Activated CD4-positive, alpha-beta T cell treated with anti-CD3 and anti-CD28 coated beads, Interleukin-2, amount 10 ng/mL, durations not matched to agents 7 days and 5 days (primary cell): Measurements from ENCODE around the gene ZMPSTE24. TPM values are rescaled to one million over a fixed set of nuclear protein-coding genes. Genes with fewer than 3 reads are reported as not detected.
A peak's percentile ranks its signal among the peaks of the same experiment; 100 is the strongest.
"Not testable (repeated sequence)": the region's sequence is repeated elsewhere in the genome, so short reads cannot be mapped to it uniquely, and the experiment has no call there.

ENCODE experiments used
- CTCF ChIA-PET: fragments of 350-600 bp; sonication (Branson Sonifier 250); formaldehyde crosslinking; loops from one replicate; lab custom pipeline; 2021; ENCODE audit warnings: antibody characterized with exemption; lab: Charles Lee
- POLR2A ChIA-PET: fragments of 350-600 bp; sonication (Branson Sonifier 250); formaldehyde crosslinking; loops from one replicate; lab custom pipeline; 2021; ENCODE audit warnings: antibody characterized with exemption; lab: Charles Lee
- DNase-seq: peaks from one replicate; pipeline ENCODE4 v3.0.0-alpha.2; 2020
- H3K27ac Mint-ChIP-seq: one replicate; pipeline ENCODE4 v1.8.0; 2021; ENCODE audit warnings: mild to moderate bottlenecking, moderate library complexity, mixed read lengths
- H3K27me3 Mint-ChIP-seq: one replicate; pipeline ENCODE4 v1.8.0; 2021; ENCODE audit warnings: mixed read lengths
- H3K36me3 Mint-ChIP-seq: one replicate; pipeline ENCODE4 v1.8.0; 2021; ENCODE audit warnings: low read depth, mixed read lengths
- H3K4me1 Mint-ChIP-seq: one replicate; pipeline ENCODE4 v1.8.0; 2021; ENCODE audit warnings: mixed read lengths
- H3K4me3 Mint-ChIP-seq: one replicate; pipeline ENCODE4 v1.8.0; 2021; ENCODE audit warnings: mild to moderate bottlenecking, moderate library complexity, mixed read lengths
- H3K9me3 Mint-ChIP-seq: one replicate; pipeline ENCODE4 v1.8.0; 2021; ENCODE audit warnings: mixed read lengths
- total RNA-seq, 2 experiments: library from RNA; stranded (reverse); gene quantifications; one replicate each; pipeline ENCODE4 v1.2.3, GENCODE V29; 2021

Gene ZMPSTE24
- total RNA-seq, result 10 to 100 TPM; 24.7 to 28.8 TPM

DNA sequence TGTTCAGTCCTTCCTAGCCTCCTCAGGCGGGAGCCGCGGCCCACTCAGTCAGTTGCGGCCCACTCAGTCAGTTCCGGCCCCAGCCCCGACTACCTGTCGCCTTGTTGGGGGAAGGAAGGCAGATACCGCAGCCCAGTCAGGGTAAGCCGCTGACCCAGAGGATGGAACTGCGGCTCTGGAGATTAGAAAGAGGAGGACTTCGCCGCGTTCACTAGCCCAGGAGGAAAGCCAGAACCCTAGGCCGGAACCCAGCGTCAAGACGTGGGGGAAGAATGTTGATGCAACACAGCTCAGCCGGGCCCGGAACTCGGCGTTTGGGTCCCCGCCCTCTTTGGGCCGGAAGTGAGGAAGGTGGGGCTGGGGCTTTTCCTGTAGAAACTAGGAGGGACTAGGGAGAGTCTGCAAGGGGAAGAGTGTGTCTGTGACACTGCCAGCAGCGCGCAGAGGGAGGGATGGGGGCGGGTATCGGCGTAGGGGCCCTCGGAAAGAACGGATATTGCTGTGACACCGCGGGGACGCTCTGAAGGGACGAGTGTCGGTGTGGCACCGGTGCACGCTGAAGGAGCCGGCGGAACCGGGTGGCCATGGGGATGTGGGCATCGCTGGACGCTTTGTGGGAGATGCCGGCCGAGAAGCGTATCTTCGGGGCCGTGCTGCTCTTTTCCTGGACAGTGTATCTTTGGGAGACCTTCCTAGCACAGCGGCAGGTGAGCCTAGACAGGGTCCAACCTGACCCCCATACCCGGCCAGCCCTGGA is at the start of gene ZMPSTE24:
ZMPSTE24 (plus strand) TSS at position 549 of the 757 bp plus-strand sequence; CDS start at position 585, 36 bp downstream.
- peak; percentile 98 for DNase-seq
- H3K27me3 Mint-ChIP-seq, result no peaks in the 10 kb centered on the region
- ChIA-PET POLR2A (interaction anchor here (1.0 kb wide), 1 partner anchor 16 kb away, joined by 3 read pairs; no protein-coding TSS in a partner anchor), CTCF (interaction anchor here (0.6 to 1.4 kb wide), 6 partner anchors 19 to 105 kb away, joined by 3 read pairs; no protein-coding TSS in a partner anchor)
- peak within 1 kb of the TSS; percentile 100 for H3K27ac Mint-ChIP-seq
- H3K36me3 Mint-ChIP-seq, result peaks cover 39% of the 10 kb centered on the region
- H3K9me3 Mint-ChIP-seq, result no peaks in the 10 kb centered on the region
- peak within 1 kb of the TSS; percentile 88 for H3K4me3 Mint-ChIP-seq
- H3K4me1 Mint-ChIP-seq, result peaks cover 52% of the 10 kb centered on the region

DNA sequence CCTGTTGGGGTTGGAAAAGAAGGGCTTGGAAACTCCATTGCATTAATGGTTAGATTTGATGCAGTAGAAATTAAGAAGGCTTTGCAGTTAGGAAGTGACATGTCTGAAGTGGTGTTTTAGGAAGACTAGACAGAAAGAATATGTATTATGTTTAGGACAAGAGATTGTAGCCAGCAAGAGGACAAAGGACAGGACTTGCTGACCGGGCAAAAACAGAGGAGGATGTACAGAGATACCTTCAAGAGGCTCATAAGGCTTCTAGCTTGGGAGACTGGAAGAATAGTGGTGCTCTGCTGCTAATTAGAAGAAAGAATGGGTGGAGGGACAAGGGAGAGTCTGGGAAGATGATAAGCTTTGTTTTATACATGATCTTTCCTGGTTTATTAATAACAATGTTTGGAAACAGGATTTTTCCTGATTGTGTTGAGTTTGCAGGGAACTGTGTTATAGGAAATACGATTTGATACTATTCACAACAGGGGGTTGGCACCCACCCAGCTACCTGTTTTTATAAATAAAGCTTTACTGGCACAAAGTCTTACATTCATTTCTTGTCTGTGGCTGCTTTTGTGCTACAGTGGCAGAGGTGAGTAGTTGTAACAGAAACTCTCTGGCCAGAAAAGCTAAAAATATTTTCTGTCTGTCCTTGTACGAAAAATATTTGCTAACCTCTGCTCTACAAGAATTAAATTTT is 47.4 kb upstream of the ZMPSTE24 start:
- no peak overlapping the region for H3K27ac Mint-ChIP-seq
- no peak overlapping the region for H3K4me3 Mint-ChIP-seq
- no peak for DNase-seq
- ChIA-PET CTCF (interaction anchor here (0.6 to 1.6 kb wide), 6 partner anchors 10 to 122 kb away, joined by 3 to 4 read pairs (median 3); no protein-coding TSS in a partner anchor), POLR2A (no interaction called here)
- H3K4me1 Mint-ChIP-seq, result peaks cover 7% of the 10 kb centered on the region
- peaks cover 2% of the 10 kb centered on the region for H3K9me3 Mint-ChIP-seq
- H3K36me3 Mint-ChIP-seq, result peaks cover 44% of the 10 kb centered on the region
- no peaks in the 10 kb centered on the region for H3K27me3 Mint-ChIP-seq

- H3K27ac Mint-ChIP-seq, result no peak overlapping the region
- no peak for DNase-seq
- CTCF ChIA-PET, result interaction anchor here (1.2 kb wide), 1 partner anchor 63 kb away, joined by 3 read pairs; no protein-coding TSS in a partner anchor
- POLR2A ChIA-PET, result no interaction called here
- peaks cover 2% of the 10 kb centered on the region for H3K9me3 Mint-ChIP-seq
- no peak overlapping the region for H3K4me3 Mint-ChIP-seq
- peaks cover 24% of the 10 kb centered on the region for H3K36me3 Mint-ChIP-seq
- no peaks in the 10 kb centered on the region for H3K27me3 Mint-ChIP-seq
- peaks cover 11% of the 10 kb centered on the region for H3K4me1 Mint-ChIP-seq
These were observed 39.7 kb upstream of the ZMPSTE24 start for GRCh38 chr1:40218333-40218732.

GRCh38 chr1:40221471-40221905 is 36.5 kb upstream of the ZMPSTE24 start:
- DNase-seq, H3K4me3 Mint-ChIP-seq, H3K27me3 Mint-ChIP-seq, H3K27ac Mint-ChIP-seq, H3K4me1 Mint-ChIP-seq, H3K9me3 Mint-ChIP-seq, POLR2A ChIA-PET: not testable (repeated sequence)
- peaks cover 14% of the 10 kb centered on the region for H3K36me3 Mint-ChIP-seq
- CTCF ChIA-PET, result interaction anchor here (0.7 kb wide), 1 partner anchor 32 kb away, joined by 4 read pairs; no protein-coding TSS in a partner anchor

- ChIA-PET POLR2A (no interaction called here), CTCF (no interaction called here)
These were observed 35.9 kb upstream of the ZMPSTE24 start for GRCh38 chr1:40221977-40222772.

DNA sequence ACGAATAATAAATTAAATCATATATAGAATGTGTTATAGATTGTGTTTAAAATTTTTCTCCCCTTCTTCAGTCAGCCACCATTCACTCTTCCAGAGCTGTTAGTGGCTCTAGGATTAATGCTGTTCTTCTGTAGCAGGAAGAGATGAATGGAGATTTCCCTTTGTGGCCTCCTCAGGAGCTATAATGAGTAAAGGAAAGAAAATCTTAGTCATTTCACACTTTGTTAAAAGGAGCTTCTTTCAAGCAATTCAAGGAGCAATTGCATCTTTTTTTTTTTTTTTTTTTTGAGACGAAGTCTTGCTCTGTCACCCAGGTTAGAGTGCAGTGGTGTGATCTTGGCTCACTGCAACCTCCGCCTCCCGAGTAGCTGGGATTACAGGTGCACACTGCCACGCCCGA is 34.0 kb upstream of the ZMPSTE24 start:
- no peak for DNase-seq
- H3K4me1 Mint-ChIP-seq, result peaks cover 8% of the 10 kb centered on the region
- H3K36me3 Mint-ChIP-seq, result peaks cover 16% of the 10 kb centered on the region
- ChIA-PET POLR2A (interaction anchor here (0.6 kb wide), 2 partner anchors 62 to 160 kb away, joined by 4 to 9 read pairs; no protein-coding TSS in a partner anchor), CTCF (interaction anchor here (0.6 to 1.7 kb wide), 3 partner anchors 10 to 100 kb away, joined by 3 to 4 read pairs (median 3); no protein-coding TSS in a partner anchor)
- H3K27me3 Mint-ChIP-seq, result no peaks in the 10 kb centered on the region
- no peaks in the 10 kb centered on the region for H3K9me3 Mint-ChIP-seq
- H3K4me3 Mint-ChIP-seq, result no peak overlapping the region
- H3K27ac Mint-ChIP-seq, result no peak overlapping the region

More at GRCh38 chr1:40221977-40222772, 35.9 kb upstream of the ZMPSTE24 start:
- peaks cover 8% of the 10 kb centered on the region for H3K4me1 Mint-ChIP-seq
- no peak for DNase-seq
- H3K27ac Mint-ChIP-seq, result no peak overlapping the region
- H3K36me3 Mint-ChIP-seq, result peaks cover 10% of the 10 kb centered on the region
- no peak overlapping the region for H3K4me3 Mint-ChIP-seq
- no peaks in the 10 kb centered on the region for H3K9me3 Mint-ChIP-seq
- H3K27me3 Mint-ChIP-seq, result no peaks in the 10 kb centered on the region

- peaks cover 15% of the 10 kb centered on the region for H3K4me1 Mint-ChIP-seq
- DNase-seq, result no peak
- no peak overlapping the region for H3K4me3 Mint-ChIP-seq
- ChIA-PET CTCF (interaction anchor here (0.8 to 1.9 kb wide), 3 partner anchors 15 to 54 kb away, joined by 3 to 7 read pairs (median 3); no protein-coding TSS in a partner anchor), POLR2A (no interaction called here)
- no peak overlapping the region for H3K27ac Mint-ChIP-seq
- H3K36me3 Mint-ChIP-seq, result peaks cover 25% of the 10 kb centered on the region
- H3K9me3 Mint-ChIP-seq, result no peaks in the 10 kb centered on the region
- H3K27me3 Mint-ChIP-seq, result no peaks in the 10 kb centered on the region
These were observed 31.8 kb upstream of the ZMPSTE24 start for GRCh38 chr1:40226192-40226591.

- peak overlapping the region; percentile 30 for H3K4me3 Mint-ChIP-seq
- POLR2A ChIA-PET, result no interaction called here
- no peaks in the 10 kb centered on the region for H3K27me3 Mint-ChIP-seq
- peak overlapping the region; percentile 83 for H3K27ac Mint-ChIP-seq
- peak; percentile 94 for DNase-seq
- CTCF ChIA-PET, result interaction anchor here (0.5 to 1.8 kb wide), 3 partner anchors 75 to 179 kb away, joined by 3 to 6 read pairs (median 4); no protein-coding TSS in a partner anchor
- peaks cover 68% of the 10 kb centered on the region for H3K36me3 Mint-ChIP-seq
- peaks cover 54% of the 10 kb centered on the region for H3K4me1 Mint-ChIP-seq
- peaks cover 1% of the 10 kb centered on the region for H3K9me3 Mint-ChIP-seq
These were observed 25.6 kb upstream of the ZMPSTE24 start for GRCh38 chr1:40232444-40232843.

DNA sequence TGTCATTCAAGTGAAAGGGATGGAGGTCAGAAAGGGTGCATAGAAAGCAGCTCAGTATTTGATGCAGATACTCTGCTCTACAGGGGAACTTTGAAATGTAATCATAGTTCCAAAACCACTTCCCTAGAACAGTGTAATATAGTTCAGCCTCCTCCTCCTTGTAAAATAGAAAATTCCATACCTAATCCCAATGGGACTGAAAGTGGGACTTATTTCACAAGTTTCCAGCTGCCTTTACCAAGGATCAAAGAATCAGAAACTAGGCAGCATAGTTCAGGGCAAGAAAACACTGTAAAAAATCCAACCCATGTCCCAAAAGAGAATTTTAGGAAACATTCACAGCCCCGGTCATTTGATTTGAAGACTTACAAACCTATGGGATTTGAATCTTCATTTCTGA is 18.4 kb upstream of the ZMPSTE24 start:
- H3K9me3 Mint-ChIP-seq, result peaks cover 4% of the 10 kb centered on the region
- H3K27me3 Mint-ChIP-seq, result no peaks in the 10 kb centered on the region
- peaks cover 62% of the 10 kb centered on the region for H3K36me3 Mint-ChIP-seq
- no peak overlapping the region for H3K27ac Mint-ChIP-seq
- CTCF ChIA-PET, result interaction anchor here (0.9 kb wide), 1 partner anchor 21 kb away, joined by 3 read pairs; no protein-coding TSS in a partner anchor
- no peak overlapping the region for H3K4me3 Mint-ChIP-seq
- DNase-seq, result no peak
- peaks cover 69% of the 10 kb centered on the region for H3K4me1 Mint-ChIP-seq
- POLR2A ChIA-PET, result no interaction called here

- Mint-ChIP-seq H3K27me3 (no peaks in the 10 kb centered on the region), H3K4me1 (peaks cover 72% of the 10 kb centered on the region), H3K4me3 (no peak overlapping the region), H3K36me3 (peaks cover 55% of the 10 kb centered on the region), H3K27ac (no peak overlapping the region), H3K9me3 (peaks cover 4% of the 10 kb centered on the region)
- POLR2A ChIA-PET, result no interaction called here
- DNase-seq, result no peak
- CTCF ChIA-PET, result interaction anchor here (0.8 to 2.0 kb wide), 8 partner anchors 9 to 124 kb away, joined by 3 to 7 read pairs (median 4); no protein-coding TSS in a partner anchor
These were observed 17.6 kb upstream of the ZMPSTE24 start for GRCh38 chr1:40240390-40240789.

DNA sequence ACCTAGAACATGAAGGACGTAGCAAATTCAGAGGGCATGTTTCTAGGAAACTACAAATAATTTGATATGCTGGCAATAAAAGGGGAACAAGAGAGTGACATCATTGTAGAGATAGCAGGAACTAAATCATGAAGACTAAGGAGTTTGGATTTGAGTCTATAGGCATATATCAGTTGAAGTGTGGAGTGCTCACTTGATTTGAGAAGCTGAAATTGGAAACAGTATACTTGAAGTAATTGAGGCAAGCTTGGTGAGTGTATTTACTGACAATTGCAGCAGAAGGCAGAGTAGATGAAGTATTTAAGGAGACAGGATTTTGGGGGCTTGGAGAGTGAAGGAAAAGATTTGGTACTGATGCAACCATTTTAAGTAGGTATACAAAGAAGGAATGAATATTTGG is 16.7 kb upstream of the ZMPSTE24 start:
- Mint-ChIP-seq H3K4me1 (peaks cover 67% of the 10 kb centered on the region), H3K27me3 (no peaks in the 10 kb centered on the region), H3K36me3 (peaks cover 47% of the 10 kb centered on the region), H3K9me3 (peaks cover 4% of the 10 kb centered on the region), H3K4me3 (no peak overlapping the region), H3K27ac (peak overlapping the region; percentile 81)
- CTCF ChIA-PET, result interaction anchor here (0.6 to 2.0 kb wide), 10 partner anchors 14 to 1028 kb away, joined by 3 to 7 read pairs (median 4); no protein-coding TSS in a partner anchor
- POLR2A ChIA-PET, result no interaction called here
- DNase-seq, result no peak

- Mint-ChIP-seq H3K4me1 (peaks cover 49% of the 10 kb centered on the region), H3K27ac (no peak overlapping the region), H3K9me3 (no peaks in the 10 kb centered on the region), H3K36me3 (peaks cover 27% of the 10 kb centered on the region), H3K27me3 (no peaks in the 10 kb centered on the region), H3K4me3 (no peak overlapping the region)
- ChIA-PET CTCF (interaction anchor here (0.6 to 1.5 kb wide), 3 partner anchors 51 to 90 kb away, joined by 3 to 8 read pairs (median 3); no protein-coding TSS in a partner anchor), POLR2A (no interaction called here)
- no peak for DNase-seq
These were observed 14.7 kb upstream of the ZMPSTE24 start for GRCh38 chr1:40243351-40243750.
